KMS-11 (cell line): Measurements from ENCODE around the gene FSTL5.

ENCODE experiments used
- H2AFZ ChIP-seq: fragments of 200-600 bp; sonication (generic); 2 replicates; pipeline ENCODE4 v1.6.1; 2016; ENCODE audit warnings: antibody characterized with exemption, mixed run types, low read depth
- H3K27ac ChIP-seq: fragments of 200-600 bp; sonication (generic); 2 replicates; pipeline ENCODE4 v1.6.1; 2016; ENCODE audit warnings: mild to moderate bottlenecking, mixed run types
- H3K27me3 ChIP-seq: fragments of 200-600 bp; sonication (generic); 2 replicates; pipeline ENCODE4 v1.6.1; 2017; ENCODE audit warnings: mild to moderate bottlenecking, low read depth, mixed run types, moderate library complexity; ENCODE audit not compliant: insufficient read depth
- H3K36me3 ChIP-seq: fragments of 200-600 bp; sonication (generic); 2 replicates; pipeline ENCODE4 v1.6.1; 2017; ENCODE audit warnings: mild to moderate bottlenecking, mixed run types; ENCODE audit not compliant: insufficient read depth
- H3K4me1 ChIP-seq: fragments of 200-600 bp; sonication (generic); 2 replicates; pipeline ENCODE4 v1.6.1; 2016; ENCODE audit warnings: mild to moderate bottlenecking, low read depth, mixed run types; ENCODE audit not compliant: poor library complexity, severe bottlenecking
- H3K4me2 ChIP-seq: fragments of 200-600 bp; sonication (generic); 2 replicates; pipeline ENCODE4 v1.7.0; 2016; ENCODE audit warnings: mild to moderate bottlenecking, mixed run types
- H3K4me3 ChIP-seq: fragments of 200-600 bp; sonication (generic); IDR thresholded peaks from 2 replicates; pipeline ENCODE4 v1.6.1; 2017; ENCODE audit warnings: low read depth, low read length, mixed read lengths; ENCODE audit not compliant: insufficient read depth
- H3K79me2 ChIP-seq: fragments of 200-600 bp; sonication (generic); 2 replicates; pipeline ENCODE4 v1.6.1; 2016; ENCODE audit warnings: low read depth, mixed run types; ENCODE audit not compliant: insufficient read depth
- H3K9ac ChIP-seq: fragments of 200-600 bp; sonication (generic); 2 replicates; pipeline ENCODE4 v1.6.1; 2016; ENCODE audit warnings: mild to moderate bottlenecking, mixed run types
- H4K20me1 ChIP-seq: fragments of 200-600 bp; sonication (generic); 2 replicates; pipeline ENCODE4 v1.6.1; 2016; ENCODE audit warnings: mild to moderate bottlenecking, mixed run types; ENCODE audit not compliant: insufficient read depth
- TF ChIP-seq, protein P1 (sequence below): fragments of 200-600 bp; sonication (generic); conservative IDR thresholded peaks from 2 replicates; pipeline ENCODE4 v1.6.1; 2017; ENCODE audit warnings: low read depth, mild to moderate bottlenecking, antibody characterized with exemption, low read length, moderate library complexity, mixed read lengths

The FSTL5 gene

GRCh38 chr4:161813389-161813788, 350.4 kb downstream of the FSTL5 start:
- no peaks in the 10 kb centered on the region for H3K79me2 ChIP-seq
- peaks cover 6% of the 10 kb centered on the region for H3K4me1 ChIP-seq
- H3K4me3 ChIP-seq: no peak overlapping the region
- TF ChIP-seq, protein P1, sequence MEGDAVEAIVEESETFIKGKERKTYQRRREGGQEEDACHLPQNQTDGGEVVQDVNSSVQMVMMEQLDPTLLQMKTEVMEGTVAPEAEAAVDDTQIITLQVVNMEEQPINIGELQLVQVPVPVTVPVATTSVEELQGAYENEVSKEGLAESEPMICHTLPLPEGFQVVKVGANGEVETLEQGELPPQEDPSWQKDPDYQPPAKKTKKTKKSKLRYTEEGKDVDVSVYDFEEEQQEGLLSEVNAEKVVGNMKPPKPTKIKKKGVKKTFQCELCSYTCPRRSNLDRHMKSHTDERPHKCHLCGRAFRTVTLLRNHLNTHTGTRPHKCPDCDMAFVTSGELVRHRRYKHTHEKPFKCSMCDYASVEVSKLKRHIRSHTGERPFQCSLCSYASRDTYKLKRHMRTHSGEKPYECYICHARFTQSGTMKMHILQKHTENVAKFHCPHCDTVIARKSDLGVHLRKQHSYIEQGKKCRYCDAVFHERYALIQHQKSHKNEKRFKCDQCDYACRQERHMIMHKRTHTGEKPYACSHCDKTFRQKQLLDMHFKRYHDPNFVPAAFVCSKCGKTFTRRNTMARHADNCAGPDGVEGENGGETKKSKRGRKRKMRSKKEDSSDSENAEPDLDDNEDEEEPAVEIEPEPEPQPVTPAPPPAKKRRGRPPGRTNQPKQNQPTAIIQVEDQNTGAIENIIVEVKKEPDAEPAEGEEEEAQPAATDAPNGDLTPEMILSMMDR: no peak
- no peak overlapping the region for H2AFZ ChIP-seq
- no peaks in the 10 kb centered on the region for H4K20me1 ChIP-seq
- H3K27ac ChIP-seq: no peak overlapping the region
- no peaks in the 10 kb centered on the region for H3K36me3 ChIP-seq
- H3K27me3 ChIP-seq: no peaks in the 10 kb centered on the region
- no peak overlapping the region for H3K4me2 ChIP-seq
- H3K9ac ChIP-seq: no peak overlapping the region

GRCh38 chr4:161803171-161803570, 360.6 kb downstream of the FSTL5 start:
- TF ChIP-seq, protein P1: no peak
- no peaks in the 10 kb centered on the region for H4K20me1 ChIP-seq
- H3K4me1 ChIP-seq: no peaks in the 10 kb centered on the region
- H3K4me3 ChIP-seq: no peak overlapping the region
- no peak overlapping the region for H3K27ac ChIP-seq
- no peak overlapping the region for H3K4me2 ChIP-seq
- no peak overlapping the region for H3K9ac ChIP-seq
- no peaks in the 10 kb centered on the region for H3K27me3 ChIP-seq
- H3K79me2 ChIP-seq: no peaks in the 10 kb centered on the region
- no peak overlapping the region for H2AFZ ChIP-seq
- no peaks in the 10 kb centered on the region for H3K36me3 ChIP-seq

- Histone ChIP-seq H3K36me3 (no peaks in the 10 kb centered on the region), H3K27ac (no peak overlapping the region), H3K27me3 (no peaks in the 10 kb centered on the region), H3K4me3 (no peak overlapping the region), H3K9ac (no peak overlapping the region), H2AFZ (no peak overlapping the region), H4K20me1 (no peaks in the 10 kb centered on the region), H3K4me2 (no peak overlapping the region), H3K4me1 (no peaks in the 10 kb centered on the region), H3K79me2 (no peaks in the 10 kb centered on the region)
- TF ChIP-seq, protein P1: no peak
These were observed 364.1 kb downstream of the FSTL5 start for GRCh38 chr4:161799710-161800109.

GRCh38 chr4:161792991-161793390, 370.8 kb downstream of the FSTL5 start:
- Histone ChIP-seq H3K36me3 (no peaks in the 10 kb centered on the region), H2AFZ (no peak overlapping the region), H3K4me3 (no peak overlapping the region), H4K20me1 (no peaks in the 10 kb centered on the region), H3K4me2 (no peak overlapping the region), H3K9ac (no peak overlapping the region), H3K27ac (no peak overlapping the region), H3K79me2 (no peaks in the 10 kb centered on the region), H3K4me1 (no peaks in the 10 kb centered on the region), H3K27me3 (no peaks in the 10 kb centered on the region)
- TF ChIP-seq, protein P1: no peak
